Mesenchymal stem cell (in vitro differentiated cells and primary cell): ENCODE results near the gene GAREM1.

ENCODE experiments used
- DNase-seq: peaks from one replicate; pipeline ENCODE4 v3.0.0-alpha.2; 2013
- H2AFZ ChIP-seq: one replicate; pipeline ENCODE4 v1.6.1; 2013; ENCODE audit warnings: low read depth, mild to moderate bottlenecking, control low read depth, inconsistent platforms, low read length, moderate library complexity
- H2AK5ac ChIP-seq: 2 replicates; pipeline ENCODE4 v1.6.1; 2013; ENCODE audit warnings: low read length, moderate library complexity, mild to moderate bottlenecking, inconsistent platforms; ENCODE audit not compliant: severe bottlenecking
- H2BK120ac ChIP-seq: one replicate; pipeline ENCODE4 v1.6.1; 2013; ENCODE audit warnings: low read depth, mild to moderate bottlenecking, inconsistent platforms, low read length, moderate library complexity
- H2BK12ac ChIP-seq, 2 experiments: one replicate each; pipeline ENCODE4 v1.6.1; 2013; ENCODE audit warnings: inconsistent platforms in 2 of 2, low read length in 2 of 2, mild to moderate bottlenecking in 2 of 2, moderate library complexity in 2 of 2, control low read depth in 1 of 2
- H2BK15ac ChIP-seq: one replicate; pipeline ENCODE4 v1.6.1; 2013; ENCODE audit warnings: mild to moderate bottlenecking, low read depth, inconsistent platforms; ENCODE audit not compliant: poor library complexity, severe bottlenecking
- H2BK5ac ChIP-seq: 2 replicates; pipeline ENCODE4 v1.6.1; 2013; ENCODE audit warnings: low read depth, mild to moderate bottlenecking, low read length, control low read depth, inconsistent platforms; ENCODE audit not compliant: poor library complexity, severe bottlenecking
- H3K14ac ChIP-seq, 2 experiments: one replicate each; pipeline ENCODE4 v1.6.1; 2013; ENCODE audit warnings: inconsistent platforms in 2 of 2, low read length in 2 of 2, control low read depth in 1 of 2, mild to moderate bottlenecking in 1 of 2, moderate library complexity in 1 of 2
- H3K18ac ChIP-seq, 2 experiments: one replicate each; pipeline ENCODE4 v1.6.1; 2013; ENCODE audit warnings: inconsistent platforms in 2 of 2, low read length in 2 of 2, control low read depth in 1 of 2, low read depth in 1 of 2, mild to moderate bottlenecking in 1 of 2
- H3K23ac ChIP-seq, 2 experiments: one replicate each; pipeline ENCODE4 v1.6.1; 2013; ENCODE audit warnings: inconsistent platforms in 2 of 2, low read length in 2 of 2, mild to moderate bottlenecking in 2 of 2, moderate library complexity in 2 of 2, control low read depth in 1 of 2
- H3K27ac ChIP-seq: 2 replicates; pipeline ENCODE4 v1.5.1; 2013; ENCODE audit warnings: mild to moderate bottlenecking, moderate library complexity, low read length, control low read depth, inconsistent platforms; ENCODE audit not compliant: poor library complexity, severe bottlenecking
- H3K27me3 ChIP-seq, 2 experiments: 2 replicates each; pipeline versions ENCODE4 v1.6.1 to v1.7.0; 2013; ENCODE audit warnings: low read length in 2 of 2, mild to moderate bottlenecking in 2 of 2, moderate library complexity in 2 of 2, control low read depth in 1 of 2, inconsistent platforms in 1 of 2; ENCODE audit not compliant: control insufficient read depth in 1 of 2, insufficient read depth in 1 of 2
- H3K36me3 ChIP-seq, 2 experiments: 2 replicates each; pipeline versions ENCODE4 v1.6.1 to v1.7.0; 2013; ENCODE audit warnings: low read length in 2 of 2, control low read depth in 1 of 2, inconsistent platforms in 1 of 2, low read depth in 1 of 2, mild to moderate bottlenecking in 1 of 2; ENCODE audit not compliant: insufficient read depth in 2 of 2, control insufficient read depth in 1 of 2
- H3K4ac ChIP-seq, 2 experiments: one replicate each; pipeline ENCODE4 v1.6.1; 2013; ENCODE audit warnings: inconsistent platforms in 2 of 2, low read length in 2 of 2, mild to moderate bottlenecking in 2 of 2, moderate library complexity in 2 of 2, control low read depth in 1 of 2, low read depth in 1 of 2
- H3K4me1 ChIP-seq: 2 replicates; pipeline ENCODE4 v1.6.1; 2013; ENCODE audit warnings: low read depth, low read length, control low read depth; ENCODE audit not compliant: control insufficient read depth, insufficient read depth
- H3K4me2 ChIP-seq: 2 replicates; pipeline ENCODE4 v1.6.1; 2013; ENCODE audit warnings: low read length, mild to moderate bottlenecking, inconsistent platforms; ENCODE audit not compliant: poor library complexity, severe bottlenecking
- H3K4me3 ChIP-seq, 2 experiments: 2 replicates each; pipeline versions ENCODE4 v1.5.1 to v1.7.0; 2013; ENCODE audit warnings: low read length in 2 of 2, mild to moderate bottlenecking in 2 of 2, control low read depth in 1 of 2, low read depth in 1 of 2; ENCODE audit not compliant: insufficient read depth in 1 of 2
- H3K79me1 ChIP-seq: replicated peaks from 2 replicates; pipeline ENCODE4 v1.6.1; 2013; ENCODE audit warnings: mild to moderate bottlenecking, control low read depth, low read length, inconsistent platforms; ENCODE audit not compliant: poor library complexity, severe bottlenecking
- H3K9ac ChIP-seq: 2 replicates; pipeline ENCODE4 v1.7.0; 2013; ENCODE audit warnings: mild to moderate bottlenecking, low read length, moderate library complexity
- H3K9me3 ChIP-seq: 2 replicates; pipeline ENCODE4 v1.7.0; 2013; ENCODE audit warnings: mild to moderate bottlenecking, low read length; ENCODE audit not compliant: control insufficient read depth
- H4K8ac ChIP-seq: one replicate; pipeline ENCODE4 v1.6.1; 2013; ENCODE audit warnings: inconsistent platforms, mild to moderate bottlenecking, low read length, moderate library complexity
- H4K91ac ChIP-seq: one replicate; pipeline ENCODE4 v1.6.1; 2013; ENCODE audit warnings: mild to moderate bottlenecking, low read length, inconsistent platforms
- WGBS: methylation state at CpG from one replicate; pipeline ENCODE4 v1.1.7; 2013; ENCODE audit warnings: mixed read lengths; 5-methylcytosine and 5-hydroxymethylcytosine counted together

Gene GAREM1

DNA sequence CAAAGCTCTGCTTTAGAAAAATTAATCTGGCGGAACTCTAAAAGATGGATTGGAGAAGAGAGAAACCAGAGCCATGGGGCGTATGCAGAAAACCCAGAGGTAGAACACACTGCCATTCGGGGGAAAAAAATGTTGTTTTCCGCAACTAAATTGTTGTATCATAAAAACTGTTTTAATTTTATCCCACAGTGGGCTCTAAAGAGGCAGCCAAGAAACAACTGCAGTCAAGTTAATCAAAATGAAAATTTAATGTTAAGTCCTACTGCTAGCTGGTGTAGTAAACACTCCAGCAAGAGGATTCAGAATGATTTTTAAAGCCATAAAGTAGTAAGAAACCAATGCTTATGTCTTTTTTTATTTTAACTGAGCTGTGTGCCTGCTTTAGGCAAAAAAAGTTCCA lies 69.1 kb downstream of the GAREM1 start:
- peaks cover 5% of the 10 kb centered on the region for H3K79me1 ChIP-seq
- H2BK5ac ChIP-seq = no peak overlapping the region
- H3K9ac ChIP-seq = no peak overlapping the region
- H2AFZ ChIP-seq = no peak overlapping the region
- H3K36me3 ChIP-seq = no peaks in the 10 kb centered on the region
- H3K18ac ChIP-seq = no peak overlapping the region
- H2AK5ac ChIP-seq = no peak overlapping the region
- no peak overlapping the region for H3K4me2 ChIP-seq
- no peak for DNase-seq
- 100% methylated on average over 3 of the region's 4 CpGs for WGBS
- H3K27me3 ChIP-seq = no peaks in the 10 kb centered on the region
- H2BK120ac ChIP-seq = no peak overlapping the region
- H2BK12ac ChIP-seq = no peak overlapping the region
- no peak overlapping the region for H2BK15ac ChIP-seq
- no peak overlapping the region for H3K14ac ChIP-seq
- H3K4me1 ChIP-seq = no peaks in the 10 kb centered on the region
- no peak overlapping the region for H4K91ac ChIP-seq
- H3K23ac ChIP-seq = no peak overlapping the region
- no peak overlapping the region for H4K8ac ChIP-seq
- H3K4me3 ChIP-seq = no peak overlapping the region
- no peak overlapping the region for H3K4ac ChIP-seq
- no peaks in the 10 kb centered on the region for H3K9me3 ChIP-seq
- H3K27ac ChIP-seq = no peak overlapping the region

DNA sequence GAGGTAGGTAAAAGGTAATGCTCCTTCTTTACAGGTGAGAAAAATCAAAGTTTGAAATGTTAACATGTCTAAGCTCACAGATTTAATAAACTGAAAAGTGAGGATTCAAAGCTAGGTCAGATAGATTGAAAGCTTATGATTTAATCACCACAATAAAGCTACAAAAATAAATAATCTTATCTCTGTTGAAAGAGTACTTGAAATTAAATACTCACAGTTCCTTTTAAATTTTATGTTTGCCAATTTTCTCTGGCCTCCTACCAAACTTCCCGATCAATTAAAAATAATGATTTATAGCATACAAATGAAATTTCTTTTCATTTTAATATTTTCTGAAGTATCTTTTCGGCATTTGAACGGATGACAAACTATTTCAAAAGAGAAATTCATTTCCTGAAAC lies 77.3 kb downstream of the GAREM1 start:
- Histone ChIP-seq H2AFZ (no peak overlapping the region), H3K4me2 (no peak overlapping the region), H2BK120ac (no peak overlapping the region), H4K8ac (no peak overlapping the region), H3K4me1 (no peaks in the 10 kb centered on the region), H3K23ac (no peak overlapping the region), H3K27ac (no peak overlapping the region), H3K4ac (no peak overlapping the region), H3K79me1 (peaks cover 12% of the 10 kb centered on the region), H2BK12ac (no peak overlapping the region), H3K9ac (no peak overlapping the region), H2AK5ac (no peak overlapping the region), H3K14ac (no peak overlapping the region), H3K18ac (no peak overlapping the region), H3K36me3 (no peaks in the 10 kb centered on the region), H2BK5ac (no peak overlapping the region), H3K9me3 (no peaks in the 10 kb centered on the region), H3K4me3 (no peak overlapping the region), H4K91ac (no peak overlapping the region), H2BK15ac (no peak overlapping the region), H3K27me3 (no peaks in the 10 kb centered on the region)
- no peak for DNase-seq
- no CpG with 5 or more reads among the region's 3 CpGs for WGBS

DNA sequence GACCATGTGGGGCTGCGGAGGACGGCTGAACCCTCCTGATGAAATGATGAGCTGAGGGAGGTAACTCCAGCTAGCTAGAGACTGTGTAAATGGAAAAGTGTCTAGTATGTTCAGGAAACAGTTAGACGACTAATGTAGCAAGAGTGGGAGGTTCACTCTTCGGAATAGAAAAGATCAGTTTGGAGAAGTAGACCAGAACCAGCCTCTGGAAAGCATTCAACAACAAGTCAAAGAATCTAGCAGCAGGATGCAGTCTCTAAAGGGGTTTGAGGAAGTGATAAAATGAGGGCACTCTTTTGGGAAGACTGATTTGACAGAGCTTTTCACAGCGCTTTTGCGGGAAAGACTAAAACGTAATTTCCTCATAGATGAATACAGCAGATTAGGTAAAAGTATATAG lies 79.6 kb downstream of the GAREM1 start:
- Histone ChIP-seq H3K4me3 (no peak overlapping the region), H3K4ac (no peak overlapping the region), H2AK5ac (no peak overlapping the region), H3K14ac (no peak overlapping the region), H2BK5ac (no peak overlapping the region), H2BK120ac (no peak overlapping the region), H4K8ac (no peak overlapping the region), H2AFZ (no peak overlapping the region), H3K4me1 (no peaks in the 10 kb centered on the region), H3K4me2 (no peak overlapping the region), H4K91ac (no peak overlapping the region), H3K27ac (no peak overlapping the region), H2BK15ac (no peak overlapping the region), H3K23ac (no peak overlapping the region), H3K9me3 (no peaks in the 10 kb centered on the region), H3K9ac (no peak overlapping the region), H3K18ac (no peak overlapping the region), H3K27me3 (no peaks in the 10 kb centered on the region), H3K36me3 (no peaks in the 10 kb centered on the region), H3K79me1 (peaks cover 12% of the 10 kb centered on the region), H2BK12ac (no peak overlapping the region)
- WGBS = 94% methylated on average over 4 of the region's 7 CpGs
- DNase-seq = no peak

DNA sequence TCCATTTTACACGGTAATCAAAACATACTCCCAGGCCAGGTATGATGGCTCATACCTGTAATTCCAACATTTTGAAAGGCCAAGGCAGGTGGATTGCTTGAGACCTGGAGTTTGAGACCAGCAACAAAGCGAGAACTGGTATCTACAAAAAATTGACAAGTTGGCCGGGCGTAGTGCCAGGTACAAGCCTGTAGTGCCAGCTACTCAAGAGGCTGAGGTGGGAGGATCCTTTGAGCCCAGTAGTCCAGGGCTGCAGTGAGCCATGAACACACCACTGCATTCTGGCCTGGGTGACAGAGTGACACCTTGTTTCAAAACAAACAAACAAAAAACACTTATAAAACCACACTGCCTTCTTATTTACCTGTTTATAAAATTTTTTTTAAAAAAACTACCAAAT lies 80.8 kb downstream of the GAREM1 start:
- Histone ChIP-seq H3K79me1 (peaks cover 10% of the 10 kb centered on the region), H2BK15ac (no peak overlapping the region), H2BK120ac (no peak overlapping the region), H2AFZ (no peak overlapping the region), H4K8ac (no peak overlapping the region), H4K91ac (no peak overlapping the region), H3K23ac (no peak overlapping the region), H3K4ac (no peak overlapping the region), H3K9ac (no peak overlapping the region), H3K27me3 (no peaks in the 10 kb centered on the region), H2AK5ac (no peak overlapping the region), H3K27ac (no peak overlapping the region), H3K36me3 (no peaks in the 10 kb centered on the region), H3K14ac (no peak overlapping the region), H3K4me3 (no peak overlapping the region), H3K9me3 (no peaks in the 10 kb centered on the region), H2BK12ac (no peak overlapping the region), H3K4me1 (no peaks in the 10 kb centered on the region), H3K4me2 (no peak overlapping the region), H3K18ac (no peak overlapping the region), H2BK5ac (no peak overlapping the region)
- WGBS = 96% methylated on average over 4 of the region's 4 CpGs
- DNase-seq = no peak
